Measurements from ENCODE around the gene RNF112.

RNF112 gene, protein sequence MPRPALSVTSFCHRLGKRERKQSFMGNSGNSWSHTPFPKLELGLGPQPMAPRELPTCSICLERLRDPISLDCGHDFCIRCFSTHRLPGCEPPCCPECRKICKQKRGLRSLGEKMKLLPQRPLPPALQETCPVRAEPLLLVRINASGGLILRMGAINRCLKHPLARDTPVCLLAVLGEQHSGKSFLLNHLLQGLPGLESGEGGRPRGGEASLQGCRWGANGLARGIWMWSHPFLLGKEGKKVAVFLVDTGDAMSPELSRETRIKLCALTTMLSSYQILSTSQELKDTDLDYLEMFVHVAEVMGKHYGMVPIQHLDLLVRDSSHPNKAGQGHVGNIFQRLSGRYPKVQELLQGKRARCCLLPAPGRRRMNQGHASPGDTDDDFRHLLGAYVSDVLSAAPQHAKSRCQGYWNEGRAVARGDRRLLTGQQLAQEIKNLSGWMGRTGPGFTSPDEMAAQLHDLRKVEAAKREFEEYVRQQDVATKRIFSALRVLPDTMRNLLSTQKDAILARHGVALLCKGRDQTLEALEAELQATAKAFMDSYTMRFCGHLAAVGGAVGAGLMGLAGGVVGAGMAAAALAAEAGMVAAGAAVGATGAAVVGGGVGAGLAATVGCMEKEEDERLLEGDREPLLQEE

GRCh38 chr17:19410875-19411620 is at the start of gene RNF112:
TSS of gene RNF112 (plus strand) at chr17:19411232. CDS start at chr17:19411409, 177 bp downstream.
- peak; percentile 27 for DNase-seq

GRCh38 chr17:19361326-19361725 is 49.7 kb upstream of the RNF112 start:
- no peak for DNase-seq

GRCh38 chr17:19361944-19362276 is 49.1 kb upstream of the RNF112 start:
- no peak for DNase-seq

DNA sequence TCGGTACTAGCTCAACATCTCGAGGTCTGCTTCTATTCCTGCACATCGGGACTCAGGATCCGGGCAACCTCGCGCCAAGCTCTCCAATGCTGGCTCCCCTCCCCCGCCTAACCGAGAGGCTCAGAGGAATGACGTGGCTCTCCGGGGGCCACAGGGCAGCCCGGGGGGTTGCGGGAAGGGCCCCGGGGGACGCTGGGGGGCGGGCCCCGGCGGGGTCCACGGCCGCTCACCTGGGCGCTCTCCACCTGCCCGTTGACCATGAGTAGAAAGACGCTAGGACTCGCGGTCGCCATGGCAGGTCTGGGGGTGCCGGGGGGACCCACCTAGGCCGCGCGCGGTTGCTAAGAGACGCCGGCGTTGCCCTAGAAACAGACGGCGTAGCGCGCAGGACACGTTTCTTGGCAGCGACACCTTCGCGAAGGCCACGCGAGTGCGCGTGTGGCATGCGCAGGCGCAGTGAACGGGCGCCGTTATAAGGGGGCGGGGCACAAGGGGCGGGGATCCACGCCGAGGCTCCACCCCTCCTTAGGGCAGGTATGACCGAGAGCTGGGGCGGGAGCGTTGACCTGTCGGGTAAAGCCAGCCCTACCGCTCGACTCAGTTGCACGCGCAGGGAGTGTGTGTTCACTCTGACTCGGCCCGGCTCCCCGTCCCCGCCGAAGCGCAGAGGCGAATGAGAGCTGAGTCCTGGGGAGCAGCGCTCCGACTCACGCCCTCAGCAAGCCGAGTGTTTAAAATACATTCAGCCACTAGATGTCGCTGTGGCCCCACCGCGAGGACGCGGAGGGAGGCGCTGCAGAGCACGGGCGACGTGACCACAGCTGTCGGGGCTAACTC is 48.5 kb upstream of the RNF112 start, which contains the start of gene B9D1:
Gene B9D1, minus strand, starts transcription at position 447 of the 837 bp plus-strand sequence. Its CDS starts 154 bp downstream, at position 293.
- DNase-seq, result peak; percentile 96

GRCh38 chr17:19363114-19363438 is 48.0 kb upstream of the RNF112 start:
- no peak for DNase-seq

DNA sequence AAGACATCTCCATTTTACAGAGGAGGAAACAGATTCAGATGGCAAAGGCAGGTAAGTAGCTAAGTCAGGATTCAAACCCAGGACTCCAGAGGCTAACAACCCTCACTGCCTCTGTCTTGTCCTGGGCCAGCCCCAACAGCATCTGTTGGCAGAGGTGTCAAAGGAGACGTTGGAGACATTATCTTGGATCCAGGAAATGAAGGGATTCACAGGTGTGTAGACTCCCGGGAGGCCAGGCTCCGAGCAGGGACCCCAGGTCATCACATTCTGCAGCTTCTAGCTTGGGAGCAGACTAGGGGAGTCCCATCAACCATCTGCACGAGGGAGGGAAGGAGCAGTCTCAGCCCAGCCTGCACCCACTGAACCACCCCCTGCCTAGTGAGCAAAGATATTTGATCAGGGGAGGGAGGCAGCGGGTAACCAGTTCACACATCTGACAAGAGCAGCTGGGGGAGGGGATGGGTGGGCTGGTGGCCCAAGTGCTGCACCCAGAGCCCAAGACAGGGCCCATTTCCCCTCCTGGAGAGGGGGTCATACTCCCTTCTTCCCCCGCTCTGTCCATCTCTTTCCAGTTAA is 47.5 kb upstream of the RNF112 start:
- no peak for DNase-seq

DNA sequence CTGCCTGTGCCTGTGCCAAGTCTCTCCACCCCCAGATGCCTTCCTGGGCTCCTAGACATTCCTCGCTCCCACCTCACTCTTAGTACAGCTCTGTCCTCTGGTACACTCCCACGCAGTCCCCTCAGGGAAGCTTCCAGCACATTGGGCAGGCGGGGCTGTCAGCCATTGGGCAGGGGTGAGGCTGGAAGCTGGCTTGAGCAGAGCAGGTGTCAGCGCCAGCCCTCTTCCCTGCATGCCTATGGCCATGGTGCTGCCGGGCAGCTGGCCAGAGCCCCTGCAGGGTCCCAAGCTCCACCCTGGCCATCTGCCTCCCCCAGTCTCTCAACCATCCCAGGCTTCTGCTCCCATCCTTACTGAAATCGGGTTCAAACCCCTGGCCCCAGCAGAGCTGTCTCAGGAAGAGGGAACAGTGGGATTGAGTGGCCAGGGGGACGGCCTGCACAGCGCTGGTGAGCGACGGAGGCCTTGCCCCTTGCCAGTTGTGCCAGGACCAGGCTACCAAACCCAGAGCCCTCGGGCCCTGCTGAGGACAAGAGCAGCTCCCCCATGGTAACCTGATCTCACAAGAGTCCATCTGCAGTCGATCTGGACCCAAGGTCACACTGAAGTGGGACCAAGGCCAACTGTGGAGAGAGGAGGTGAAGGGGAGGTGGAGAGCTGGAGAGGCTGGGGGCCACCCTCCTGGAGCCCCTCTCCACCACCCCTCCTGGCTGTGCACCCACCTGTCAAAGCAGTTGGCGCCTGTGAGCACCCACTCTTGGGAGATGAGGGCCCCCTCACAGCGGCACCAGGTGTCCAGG is 46.1 kb upstream of the RNF112 start:
- DNase-seq, result no peak

GRCh38 chr17:19365499-19365817 is 45.6 kb upstream of the RNF112 start:
- no peak for DNase-seq

GRCh38 chr17:19365833-19366636 is 45.0 kb upstream of the RNF112 start:
- no peak for DNase-seq

DNA sequence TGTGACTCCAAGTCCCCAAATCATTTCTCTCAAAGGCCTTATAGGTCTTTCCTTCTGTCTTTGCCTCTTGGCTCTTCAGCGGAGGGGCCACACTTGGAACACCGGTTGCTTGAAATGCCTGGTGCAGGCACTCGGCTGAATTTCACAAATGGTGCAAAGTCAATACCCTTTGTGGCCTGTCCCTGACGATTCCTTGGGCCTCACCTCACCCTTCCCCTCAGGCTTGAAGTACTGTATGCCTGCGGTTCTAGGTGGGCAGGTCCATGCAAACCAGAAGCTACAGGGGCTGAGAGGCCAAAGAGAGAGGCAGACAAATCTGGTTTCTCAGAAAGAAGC is 44.4 kb upstream of the RNF112 start:
- no peak for DNase-seq

- DNase-seq, result no peak
Observed at GRCh38 chr17:19368229-19368628, 42.8 kb upstream of the RNF112 start.

DNA sequence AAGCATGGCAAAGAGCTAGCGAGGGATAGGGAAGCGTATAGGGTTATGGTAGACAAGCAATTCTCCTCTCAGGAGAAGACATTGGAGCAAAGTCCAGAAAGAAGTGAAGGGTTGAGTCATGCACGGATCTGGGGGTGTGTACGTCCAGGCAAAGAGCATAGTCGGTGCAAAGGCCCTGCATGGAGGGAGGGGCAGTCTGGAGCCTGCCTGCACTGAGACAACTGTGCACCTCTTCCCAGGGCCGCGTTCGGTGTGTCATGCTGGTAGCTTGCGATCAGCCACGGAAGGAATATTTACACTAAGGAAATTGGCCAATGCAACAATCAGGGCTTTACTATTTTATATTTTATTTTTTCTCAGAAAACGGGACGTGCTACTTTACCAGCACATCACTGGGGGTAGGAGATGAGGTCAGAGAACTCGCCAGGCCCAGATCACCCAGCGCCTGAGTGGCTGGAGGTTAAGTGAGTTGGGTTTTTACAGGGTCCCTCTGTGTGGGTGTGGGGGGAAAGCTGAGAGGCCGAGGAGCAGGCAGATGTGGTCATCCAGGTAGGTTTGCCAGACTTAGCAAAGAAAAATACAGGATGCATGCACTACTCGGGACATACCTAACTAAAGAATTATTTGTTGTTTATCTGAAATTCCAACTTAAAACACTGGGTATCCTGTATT is 41.8 kb upstream of the RNF112 start:
- DNase-seq, result no peak

GRCh38 chr17:19369846-19370492 is 41.1 kb upstream of the RNF112 start:
- no peak for DNase-seq

DNA sequence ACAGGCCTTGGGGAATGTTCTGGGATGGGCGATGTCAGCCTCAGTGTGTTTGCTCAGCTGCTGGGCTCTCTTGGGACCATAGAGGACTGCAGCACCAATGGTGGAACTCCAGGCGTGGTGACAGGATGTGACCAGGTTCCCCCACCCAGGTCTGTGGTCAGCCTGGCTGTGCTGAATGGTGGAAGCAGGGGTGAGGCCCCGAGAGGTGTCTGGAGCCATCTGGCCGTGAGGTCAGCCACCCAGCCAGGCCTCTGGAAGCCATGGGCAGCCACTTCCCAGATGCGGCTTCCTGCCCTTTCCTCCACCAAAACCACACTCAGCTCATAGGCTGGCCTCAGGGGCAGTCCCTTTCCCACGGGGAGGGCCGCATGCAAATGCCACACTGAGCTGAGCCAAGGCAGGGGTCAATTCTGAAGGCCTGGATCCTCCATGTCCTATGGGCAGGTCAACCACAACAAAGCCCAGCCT is 40.5 kb upstream of the RNF112 start:
- no peak for DNase-seq

DNA sequence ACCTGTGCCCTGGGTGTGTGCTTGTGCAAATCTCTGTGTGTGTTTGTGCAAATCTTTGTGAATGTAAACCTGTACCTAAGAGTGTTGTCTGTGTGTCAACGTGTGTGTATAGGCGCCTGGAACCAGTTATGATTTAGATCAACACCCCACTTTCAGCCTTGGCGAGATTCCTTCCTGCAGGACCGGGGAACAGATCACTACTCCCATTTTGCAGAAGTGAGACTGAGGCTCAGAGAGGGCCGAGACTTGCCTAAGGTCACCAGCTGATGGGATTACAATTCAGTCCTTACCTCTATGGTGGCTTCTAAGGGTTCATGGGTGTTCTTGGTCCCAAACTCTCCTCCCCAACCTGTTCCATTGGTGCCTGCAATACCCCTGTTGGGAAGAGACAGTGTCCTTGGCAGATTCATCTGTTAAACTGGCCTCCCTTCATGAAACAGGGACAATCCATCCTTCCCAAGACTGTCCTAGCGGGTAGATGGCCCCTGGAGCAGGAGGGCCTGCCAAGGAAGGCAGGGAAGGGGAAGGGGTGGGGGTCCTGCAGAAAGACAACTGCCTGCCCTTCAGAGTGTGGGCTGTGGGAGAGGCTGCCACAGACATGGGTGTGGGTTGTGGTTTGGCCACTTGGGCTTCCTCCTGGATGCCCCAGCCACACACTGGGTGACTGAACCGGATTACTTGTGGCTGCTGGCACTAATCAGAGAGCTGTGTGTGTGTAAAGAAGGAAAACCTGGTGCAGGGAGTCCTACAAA is 39.6 kb upstream of the RNF112 start:
- DNase-seq, result no peak

DNA sequence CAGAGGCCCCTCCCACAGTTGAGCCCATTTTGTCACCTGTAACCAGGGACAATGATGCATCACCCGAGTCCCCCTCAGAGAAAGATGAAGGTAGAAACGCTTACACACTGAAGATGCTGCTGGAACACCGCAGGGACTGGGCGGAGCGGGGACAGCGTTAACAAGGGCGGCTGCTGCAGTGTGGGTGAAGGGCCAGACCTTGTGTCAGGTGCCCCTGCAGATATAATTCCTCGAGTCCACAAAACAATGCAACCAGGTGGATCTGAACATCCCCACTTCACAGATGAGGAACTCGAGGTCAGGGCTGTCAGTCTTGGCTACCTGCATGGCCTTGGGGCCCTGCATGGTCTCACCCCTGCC is 39.0 kb upstream of the RNF112 start:
- no peak for DNase-seq

- no peak for DNase-seq
Observed at GRCh38 chr17:19372439-19372838, 38.6 kb upstream of the RNF112 start.

DNA sequence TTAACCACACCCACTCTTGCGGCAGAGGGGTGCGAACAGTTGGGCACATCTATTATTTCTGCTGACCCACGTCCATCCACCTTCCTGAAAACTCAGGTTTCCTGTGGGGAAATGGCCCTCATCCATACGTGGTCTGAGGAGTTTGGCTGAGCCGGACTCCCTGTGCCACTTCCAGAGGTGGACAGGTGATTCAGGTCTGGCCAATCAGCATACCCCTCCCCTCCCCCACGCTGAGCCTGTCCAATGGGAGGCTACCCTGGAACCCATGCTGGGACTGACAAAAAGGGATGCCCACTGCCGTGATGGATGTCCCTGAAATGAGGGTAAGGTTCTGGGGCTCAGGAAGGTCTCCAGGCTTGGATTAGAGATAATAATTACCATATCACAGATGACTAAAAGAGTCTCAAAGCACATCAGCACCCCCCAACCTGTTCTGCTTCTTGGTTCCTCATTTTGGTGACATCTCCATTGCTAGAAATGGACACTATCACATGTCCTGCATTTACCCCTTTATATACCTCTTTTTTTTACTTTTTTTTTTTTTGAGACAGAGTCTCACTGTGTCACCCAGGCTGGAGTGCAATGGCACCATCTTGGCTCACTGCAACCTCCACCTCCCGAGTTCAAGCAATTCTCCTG is 38.0 kb upstream of the RNF112 start:
- DNase-seq, result no peak

GRCh38 chr17:19374136-19374535 is 36.9 kb upstream of the RNF112 start:
- no peak for DNase-seq
